Endothelial cell of umbilical vein (primary cell): ENCODE data around the gene C1QTNF8. TPM values are rescaled to one million over a fixed set of nuclear protein-coding genes. Genes with fewer than 3 reads are reported as not detected.
A peak's percentile ranks its signal among the peaks of the same experiment; 100 is the strongest.

Experiments
- BruUV-seq: library from RNA; stranded (reverse); fragments of 400-500 nt; replicated peaks from 2 replicates; lab custom pipeline; 2021; lab: Mats Ljungman, UMichigan
- CTCF ChIA-PET: fragments of 300-600, 350-600 bp; sonication (Branson Sonifier 250); formaldehyde crosslinking; loops from one replicate; lab custom pipeline; 2021; ENCODE audit warnings: antibody characterized with exemption, inconsistent platforms; lab: Charles Lee
- POLR2A ChIA-PET: fragments of 300-600, 350-600 bp; sonication (Branson Sonifier 250); formaldehyde crosslinking; loops from one replicate; lab custom pipeline; 2021; ENCODE audit warnings: antibody characterized with exemption, inconsistent platforms; lab: Charles Lee
- DNase-seq: peaks from one replicate; pipeline ENCODE4 v3.0.0-alpha.2; 2011; ENCODE audit warnings: low read depth, low spot score
- FAIRE-seq: peaks from 2 replicates; lab custom pipeline; 2011; peaks lifted over from hg19 to GRCh38; lab: Jason Lieb, UNC
- H2AFZ ChIP-seq: 2 replicates; pipeline ENCODE4 v1.6.0; 2012; ENCODE audit warnings: low read depth, low read length, control low read depth, inconsistent platforms
- H3K27ac ChIP-seq: 2 replicates; pipeline ENCODE4 v1.5.1; 2011; ENCODE audit warnings: low read depth, mild to moderate bottlenecking, control low read depth, low read length, moderate library complexity; ENCODE audit not compliant: insufficient read depth
- H3K27me3 ChIP-seq, 2 experiments: 2 replicates each; pipeline versions ENCODE4 v1.6.0 to v1.6.1; 2011; ENCODE audit warnings: low read length in 2 of 2, mixed read lengths in 1 of 2; ENCODE audit not compliant: control insufficient read depth in 2 of 2, insufficient read depth in 2 of 2
- H3K36me3 ChIP-seq, 2 experiments: 2 replicates in 1 of 2; 3 replicates in 1 of 2; pipeline ENCODE4 v1.5.1; 2011; ENCODE audit warnings: low read length in 2 of 2, mild to moderate bottlenecking in 1 of 2, moderate library complexity in 1 of 2; ENCODE audit not compliant: control insufficient read depth in 2 of 2, insufficient read depth in 2 of 2; ENCODE audit errors: extremely low read depth in 1 of 2
- H3K4me1 ChIP-seq: 3 replicates; pipeline ENCODE4 v1.5.1; 2011; ENCODE audit warnings: mild to moderate bottlenecking, low read length; ENCODE audit not compliant: control insufficient read depth, insufficient read depth; ENCODE audit errors: extremely low read depth
- H3K4me2 ChIP-seq: 2 replicates; pipeline ENCODE4 v1.6.1; 2011; ENCODE audit warnings: low read length, control low read depth, mixed read lengths; ENCODE audit not compliant: insufficient read depth
- H3K4me3 ChIP-seq, 3 experiments: fragments of 200-600 bp in 1 of 3; sonication (generic), shearing (Covaris generic) in 1 of 3; replicated peaks in 1 of 3; 2 replicates each; pipeline ENCODE4 v1.5.1; 2011 to 2016; ENCODE audit warnings: control low read depth in 3 of 3, low read length in 3 of 3, mild to moderate bottlenecking in 2 of 3, inconsistent platforms in 1 of 3, low read depth in 1 of 3, moderate library complexity in 1 of 3; ENCODE audit not compliant: insufficient read depth in 1 of 3
- H3K79me2 ChIP-seq: 2 replicates; pipeline ENCODE4 v1.6.0; 2012; ENCODE audit warnings: low read length, inconsistent platforms; ENCODE audit not compliant: control insufficient read depth, insufficient read depth
- H3K9ac ChIP-seq: replicated peaks from 2 replicates; pipeline ENCODE3; 2011; ENCODE audit warnings: low read length, control low read depth; ENCODE audit not compliant: insufficient read depth; ENCODE audit errors: extremely low read depth
- H3K9me1 ChIP-seq: replicated peaks from 3 replicates; pipeline ENCODE4 v1.6.0; 2011; ENCODE audit warnings: mild to moderate bottlenecking, low read length; ENCODE audit not compliant: control insufficient read depth, insufficient read depth; ENCODE audit errors: extremely low read depth
- H3K9me3 ChIP-seq: replicated peaks from 2 replicates; pipeline ENCODE4 v1.5.1; 2012; ENCODE audit warnings: low read length, inconsistent platforms; ENCODE audit not compliant: control insufficient read depth, insufficient read depth
- H4K20me1 ChIP-seq: replicated peaks from 2 replicates; pipeline ENCODE3; 2011; ENCODE audit warnings: mild to moderate bottlenecking, low read length; ENCODE audit not compliant: control insufficient read depth, insufficient read depth; ENCODE audit errors: extremely low read depth
- EZH2 ChIP-seq: IDR thresholded peaks from 2 replicates; pipeline ENCODE4 v1.6.1; 2012; ENCODE audit warnings: borderline replicate concordance, low read depth, mild to moderate bottlenecking, moderate library complexity, low read length, inconsistent platforms; ENCODE audit not compliant: severe bottlenecking
- FOS ChIP-seq: IDR thresholded peaks from 2 replicates; pipeline ENCODE4 v1.6.1; 2011; ENCODE audit warnings: mild to moderate bottlenecking, low read length, moderate library complexity, borderline replicate concordance; ENCODE audit not compliant: insufficient read depth
- GATA2 ChIP-seq: IDR thresholded peaks from 2 replicates; pipeline ENCODE4 v1.7.0; 2011; ENCODE audit warnings: low read depth, mild to moderate bottlenecking, moderate library complexity, mixed read lengths, low read length; ENCODE audit not compliant: insufficient read length, insufficient read depth
- JUN ChIP-seq: IDR thresholded peaks from 2 replicates; pipeline ENCODE4 v1.6.1; 2011; ENCODE audit warnings: borderline replicate concordance, low read depth; ENCODE audit not compliant: insufficient read length, insufficient read depth
- MYC ChIP-seq: IDR thresholded peaks from one replicate; pipeline ENCODE4 v1.6.1; 2011; ENCODE audit warnings: mild to moderate bottlenecking, low read depth, low read length
- POLR2A ChIP-seq: IDR thresholded peaks from 2 replicates; pipeline ENCODE4 v1.6.1; 2012; ENCODE audit warnings: low read depth, mild to moderate bottlenecking, control low read depth, low read length
- POLR2AphosphoS5 ChIP-seq: IDR thresholded peaks from 2 replicates; pipeline ENCODE4 v1.6.1; 2012; ENCODE audit warnings: low read depth, mild to moderate bottlenecking, control low read depth, low read length, moderate library complexity; ENCODE audit not compliant: insufficient read depth
- dilution Hi-C: fragments of 300-500 bp; cut with MboI; formaldehyde crosslinking; loops from one replicate; pipeline ENCODE4 v1.15.0; 2019; ENCODE audit warnings: low sequenced_read_pairs; ENCODE audit not compliant: extremely low pct_ligation_motif_present
- intact Hi-C: fragments of 100-400 bp; cut with micrococcal nuclease; formaldehyde crosslinking; loops from one replicate; pipeline ENCODE4 v1.10.0; 2022
- polyA plus RNA-seq, 4 experiments: library from polyadenylated mRNA; depleted of rRNA in 3 of 4; stranded (reverse) in 3 of 4; unstranded in 1 of 4; fragments of >200 nt; gene quantifications; 2 replicates each; pipeline versions ENCODE4 v1.2.1 to v1.2.3, GENCODE V29; 2011 to 2012; ENCODE audit warnings: missing spikeins in 1 of 4
- total RNA-seq: library from RNA; stranded (reverse); gene quantifications from 2 replicates; pipeline ENCODE4 v1.2.3, GENCODE V29; 2021
- TF ChIP-seq, protein P1 (sequence below): IDR thresholded peaks from 2 replicates; pipeline ENCODE4 v1.6.1; 2011; ENCODE audit not compliant: insufficient read depth, insufficient read length
- TF ChIP-seq, protein P2 (sequence below), 2 donors: IDR thresholded peaks; 1 replicate in 1 of 2; 2 replicates in 1 of 2; pipeline ENCODE4 v1.5.1; 2011; ENCODE audit warnings: low read length in 2 of 2, mild to moderate bottlenecking in 2 of 2, moderate library complexity in 2 of 2, control low read depth in 1 of 2, inconsistent platforms in 1 of 2, low read depth in 1 of 2; ENCODE audit not compliant: insufficient read depth in 1 of 2; ENCODE audit errors: extremely low read depth in 1 of 2

The C1QTNF8 gene
- total and polyA plus RNA-seq, 2 donors (not counting 3 experiments of a cell fraction or from before 2014, with no cell fraction given): not detected

DNA sequence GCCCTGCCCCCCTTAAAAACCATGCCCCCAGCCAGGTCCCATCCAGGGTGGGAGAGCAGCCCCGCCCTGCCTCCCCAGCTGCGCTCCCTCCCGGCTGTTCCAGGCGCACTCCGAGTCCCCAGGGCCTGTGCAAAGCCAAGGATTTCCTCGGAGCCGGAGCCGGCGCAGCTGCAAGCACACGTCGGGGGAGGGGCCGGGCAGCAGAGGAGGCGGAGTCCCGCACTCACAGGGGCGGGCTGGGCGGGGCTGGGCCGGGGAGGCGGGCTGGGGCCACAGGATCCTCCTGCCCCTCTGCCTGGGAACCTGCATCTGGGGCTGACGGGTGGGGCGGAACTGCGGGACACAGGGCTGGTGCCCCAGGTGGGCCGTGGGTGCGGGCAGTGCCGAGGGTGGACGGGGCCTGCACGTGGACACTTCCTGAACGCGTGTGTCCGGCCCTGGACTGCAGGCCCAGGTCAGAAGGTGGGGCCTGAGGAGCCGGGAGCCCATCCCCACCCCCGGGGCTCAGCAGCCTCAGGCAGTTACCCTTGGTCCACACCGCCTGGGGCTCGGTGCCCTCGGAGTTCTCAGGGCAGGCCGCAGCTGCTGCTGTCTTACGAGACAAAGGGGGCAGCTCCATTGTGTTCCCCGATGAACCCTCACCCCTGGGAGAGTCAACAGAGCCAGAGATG lies 47.5 kb downstream of the C1QTNF8 start:
- Histone ChIP-seq H3K9me3 (no peaks in the 10 kb centered on the region), H3K27ac (no peak overlapping the region), H2AFZ (peak overlapping the region; percentile 91), H3K36me3 (no peaks in the 10 kb centered on the region), H3K9me1 (no peaks in the 10 kb centered on the region), H3K27me3 (no peaks in the 10 kb centered on the region), H4K20me1 (no peaks in the 10 kb centered on the region), H3K9ac (no peak overlapping the region), H3K4me2 (no peak overlapping the region), H3K4me1 (no peaks in the 10 kb centered on the region), H3K79me2 (no peaks in the 10 kb centered on the region), H3K4me3 (no peak overlapping the region)
- FAIRE-seq (peak; percentile 21), DNase-seq (peak; percentile 26)
- dilution Hi-C loops (no loop called here), intact Hi-C loops (no loop called here)
- BruUV-seq: no TSS peak
- TF ChIP-seq POLR2A: no peak
- TF ChIP-seq GATA2: no peak
- TF ChIP-seq MYC: no peak
- no peak for TF ChIP-seq POLR2AphosphoS5
- TF ChIP-seq, protein P1, sequence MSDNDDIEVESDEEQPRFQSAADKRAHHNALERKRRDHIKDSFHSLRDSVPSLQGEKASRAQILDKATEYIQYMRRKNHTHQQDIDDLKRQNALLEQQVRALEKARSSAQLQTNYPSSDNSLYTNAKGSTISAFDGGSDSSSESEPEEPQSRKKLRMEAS: no peak
- TF ChIP-seq EZH2: no peak
- TF ChIP-seq FOS: no peak
- TF ChIP-seq JUN: no peak
- TF ChIP-seq, protein P2, sequence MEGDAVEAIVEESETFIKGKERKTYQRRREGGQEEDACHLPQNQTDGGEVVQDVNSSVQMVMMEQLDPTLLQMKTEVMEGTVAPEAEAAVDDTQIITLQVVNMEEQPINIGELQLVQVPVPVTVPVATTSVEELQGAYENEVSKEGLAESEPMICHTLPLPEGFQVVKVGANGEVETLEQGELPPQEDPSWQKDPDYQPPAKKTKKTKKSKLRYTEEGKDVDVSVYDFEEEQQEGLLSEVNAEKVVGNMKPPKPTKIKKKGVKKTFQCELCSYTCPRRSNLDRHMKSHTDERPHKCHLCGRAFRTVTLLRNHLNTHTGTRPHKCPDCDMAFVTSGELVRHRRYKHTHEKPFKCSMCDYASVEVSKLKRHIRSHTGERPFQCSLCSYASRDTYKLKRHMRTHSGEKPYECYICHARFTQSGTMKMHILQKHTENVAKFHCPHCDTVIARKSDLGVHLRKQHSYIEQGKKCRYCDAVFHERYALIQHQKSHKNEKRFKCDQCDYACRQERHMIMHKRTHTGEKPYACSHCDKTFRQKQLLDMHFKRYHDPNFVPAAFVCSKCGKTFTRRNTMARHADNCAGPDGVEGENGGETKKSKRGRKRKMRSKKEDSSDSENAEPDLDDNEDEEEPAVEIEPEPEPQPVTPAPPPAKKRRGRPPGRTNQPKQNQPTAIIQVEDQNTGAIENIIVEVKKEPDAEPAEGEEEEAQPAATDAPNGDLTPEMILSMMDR (IDR thresholded peaks at IDR 0.05; ENCODE audit: extremely low read depth in 1 of 2, insufficient read depth in 1 of 2, low read depth in 1 of 2, low read length in 2 of 2): no peak
- POLR2A ChIA-PET: interaction anchor here (0.6 kb wide), 1 partner anchor 149 kb away, joined by 5 read pairs; no protein-coding TSS in a partner anchor
- CTCF ChIA-PET: interaction anchor here (0.6 to 2.8 kb wide), 3 partner anchors 9 to 80 kb away, joined by 3 to 20 read pairs (median 3); no protein-coding TSS in a partner anchor
